HT1080 (cell line): ENCODE results near the gene MPZL1. TPM values are rescaled to one million over a fixed set of nuclear protein-coding genes. Genes with fewer than 3 reads are reported as not detected.
A peak's percentile ranks its signal among the peaks of the same experiment; 100 is the strongest.

Source experiments
- DNase-seq: peaks from one replicate; pipeline ENCODE4 v3.0.0-alpha.2; 2015; ENCODE audit warnings: low read depth
- total RNA-seq: library from RNA; depleted of rRNA; stranded (reverse); fragments of >200 nt; shearing (Covaris generic); gene quantifications from 2 replicates; pipeline ENCODE4 v1.2.3, GENCODE V29; 2014

Gene MPZL1
- total RNA-seq, 1 experiment from 2014 or later = 70.0 TPM

DNA sequence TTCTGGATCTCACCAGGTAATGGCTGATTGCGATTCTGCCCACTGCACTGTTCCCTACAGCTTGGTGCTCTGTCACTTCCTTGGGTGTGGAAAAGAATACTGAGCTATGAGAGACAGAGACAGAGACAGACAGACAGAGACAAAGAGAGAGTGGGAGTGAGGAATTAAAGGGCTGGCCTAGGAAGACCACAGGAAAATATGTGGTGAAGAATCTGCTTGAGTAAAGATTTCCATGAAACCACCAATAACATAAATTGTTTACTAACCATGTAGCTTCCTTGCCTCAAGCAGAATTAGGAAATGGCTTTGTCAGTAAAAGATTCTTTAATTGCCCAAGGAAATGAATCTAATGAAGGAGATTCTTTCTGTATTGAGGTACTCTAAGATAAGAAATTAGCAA lies 54.4 kb downstream of the MPZL1 start:
- DNase-seq = no peak

DNA sequence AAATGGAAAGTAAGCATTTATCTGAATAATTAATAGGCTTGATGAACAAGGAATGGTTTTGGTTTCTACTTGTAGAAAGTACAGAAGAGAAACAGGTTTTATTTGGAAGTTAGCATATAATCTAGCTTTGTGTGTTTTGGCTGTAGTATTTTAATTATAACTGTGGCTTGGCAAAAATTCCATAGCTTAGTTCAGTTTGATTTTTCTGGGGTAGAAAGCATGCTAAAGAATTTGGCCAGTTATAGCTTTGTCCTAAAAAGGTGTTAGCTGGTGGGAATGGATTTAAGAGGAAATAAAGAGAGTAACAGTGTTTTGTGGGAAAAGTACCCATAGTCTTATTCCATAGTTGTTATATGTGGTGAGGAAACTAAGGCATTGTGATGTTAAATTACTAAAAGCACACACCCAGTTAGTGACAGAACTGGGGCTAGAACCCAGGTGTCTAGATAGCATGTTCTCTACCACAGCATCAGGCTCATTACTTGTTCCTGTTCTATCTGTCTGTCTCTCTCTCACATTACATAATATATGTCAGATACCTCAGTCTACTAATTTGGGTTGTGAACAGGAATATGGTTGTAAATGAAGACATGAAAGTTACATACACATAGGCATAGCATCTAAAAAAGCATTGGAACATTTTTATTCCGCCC lies 55.0 kb downstream of the MPZL1 start:
- DNase-seq = no peak

DNA sequence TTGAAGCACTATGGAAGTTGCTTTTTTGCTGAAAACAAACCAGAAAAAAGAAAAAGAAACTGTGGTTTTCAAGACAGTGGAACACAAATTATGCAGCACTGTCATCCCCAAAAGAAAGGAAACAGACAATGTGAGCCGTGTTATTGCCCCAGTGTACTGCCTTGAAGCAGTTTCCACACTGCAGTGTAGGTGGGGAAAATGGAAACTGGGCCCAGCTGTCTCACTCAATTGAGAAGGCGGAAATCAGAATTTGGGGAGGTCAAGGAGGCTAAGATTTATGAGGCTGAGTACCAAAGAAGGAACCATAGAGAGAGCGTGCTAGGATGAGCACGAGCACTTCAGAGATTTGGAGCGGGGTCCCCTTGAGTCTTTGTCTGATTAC lies 55.5 kb downstream of the MPZL1 start:
- no peak for DNase-seq

DNA sequence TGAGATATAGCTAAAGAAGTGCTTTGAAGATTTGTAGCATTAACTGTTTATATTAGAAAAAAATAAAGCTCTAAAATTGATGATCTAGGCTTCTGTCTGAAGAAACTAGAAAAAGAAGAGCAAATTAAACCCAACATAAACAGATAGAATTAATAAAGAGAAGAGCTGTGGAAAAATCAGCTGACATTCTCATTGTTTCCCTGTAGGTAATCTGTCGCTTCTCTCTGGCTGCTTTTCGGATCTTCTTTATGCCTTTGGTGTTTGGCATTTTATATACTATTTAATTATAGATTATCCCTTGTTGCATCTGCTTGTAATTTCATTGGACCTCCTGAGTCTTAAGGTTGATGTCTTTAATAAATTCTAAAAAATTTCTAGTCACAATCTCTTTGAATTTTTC lies 59.8 kb downstream of the MPZL1 start:
- DNase-seq = no peak

DNA sequence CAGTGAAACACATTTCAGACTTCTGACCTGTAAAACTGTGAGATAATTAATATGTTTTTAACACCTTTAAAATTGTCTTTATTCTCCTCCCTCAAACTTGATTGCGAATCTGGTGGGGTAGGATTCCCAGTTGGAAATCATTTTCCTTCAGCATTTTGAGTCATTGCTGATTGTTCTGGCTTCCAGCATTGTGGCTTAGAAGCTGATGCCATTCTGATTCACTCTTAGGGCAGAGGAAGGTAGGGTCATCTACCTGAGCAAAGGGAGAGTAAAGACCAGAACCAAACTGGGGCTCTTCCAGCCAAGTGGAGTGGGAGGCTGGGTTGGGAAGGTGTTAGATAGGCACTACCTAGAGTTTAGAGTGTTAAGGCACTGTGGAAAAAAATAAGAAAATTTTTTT lies 61.2 kb downstream of the MPZL1 start:
- no peak for DNase-seq

DNA sequence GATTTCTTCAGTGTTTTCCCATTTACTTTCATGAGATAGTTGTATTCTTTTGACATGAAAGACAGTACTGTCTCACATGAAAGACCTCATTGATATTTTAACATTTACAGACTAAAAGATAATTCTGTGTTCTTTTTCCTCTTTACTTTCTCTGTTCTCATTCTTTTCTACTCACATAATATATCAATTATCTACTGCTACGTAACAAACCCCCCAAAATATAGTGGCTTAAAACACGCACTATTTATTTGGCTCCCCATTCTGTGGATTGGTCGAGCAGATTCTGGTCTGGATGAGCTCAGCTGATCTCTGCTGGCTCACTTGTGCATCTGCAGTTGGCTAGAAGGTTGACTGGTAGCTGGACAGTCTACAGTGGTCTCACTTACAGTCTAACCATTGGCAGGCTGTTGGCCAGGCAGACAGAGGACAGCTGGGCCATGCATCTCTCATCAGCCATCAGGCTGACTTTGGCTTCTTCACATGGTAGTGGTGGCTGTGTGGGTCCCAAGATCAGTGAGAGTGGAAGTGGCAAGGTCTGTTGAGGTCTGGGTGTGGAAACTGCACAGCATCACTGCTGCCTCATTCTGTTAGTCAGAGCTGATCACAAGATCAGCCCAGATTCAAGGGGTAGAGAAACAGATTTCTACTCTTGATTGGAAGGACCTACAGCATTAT lies 63.2 kb downstream of the MPZL1 start:
- DNase-seq = no peak

DNA sequence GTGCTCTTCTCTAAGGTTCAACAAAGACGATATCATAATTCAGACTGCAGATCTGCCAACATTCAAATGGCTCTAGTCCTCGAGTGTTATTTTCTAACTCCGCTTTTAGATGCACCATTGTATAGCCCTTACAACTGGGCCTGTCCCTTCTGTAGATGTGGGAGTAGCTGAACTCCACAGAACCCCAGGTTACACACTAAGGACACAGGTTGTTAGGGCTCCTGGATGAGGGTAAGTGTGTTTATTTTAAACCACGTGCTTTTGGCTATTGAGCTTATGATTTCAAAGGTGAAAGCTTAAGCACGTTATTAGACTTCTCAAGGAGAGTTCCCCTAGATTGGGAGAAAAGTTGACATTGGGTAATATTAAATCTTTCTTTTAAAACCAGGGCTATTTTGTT lies 64.7 kb downstream of the MPZL1 start:
- no peak for DNase-seq

DNA sequence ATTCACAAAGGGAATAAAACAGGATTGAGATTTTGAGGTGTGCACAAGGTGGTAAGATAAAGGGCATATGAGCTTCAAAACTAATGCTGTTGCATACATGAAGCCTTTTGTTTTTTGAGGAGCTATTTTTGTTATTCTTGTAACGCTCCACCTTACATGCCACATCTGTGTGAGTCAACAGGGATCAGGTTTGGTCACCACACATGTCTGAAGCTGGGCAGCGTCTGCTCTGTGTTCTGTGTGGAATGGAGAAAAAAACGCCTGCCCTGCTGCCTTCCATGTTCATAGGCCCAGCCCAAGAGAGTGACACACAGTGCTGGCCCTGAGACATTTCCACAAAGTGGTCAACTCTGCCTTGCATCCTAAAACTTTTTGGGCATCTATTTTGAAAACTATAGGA lies 67.7 kb downstream of the MPZL1 start:
- peak; percentile 59 for DNase-seq

DNA sequence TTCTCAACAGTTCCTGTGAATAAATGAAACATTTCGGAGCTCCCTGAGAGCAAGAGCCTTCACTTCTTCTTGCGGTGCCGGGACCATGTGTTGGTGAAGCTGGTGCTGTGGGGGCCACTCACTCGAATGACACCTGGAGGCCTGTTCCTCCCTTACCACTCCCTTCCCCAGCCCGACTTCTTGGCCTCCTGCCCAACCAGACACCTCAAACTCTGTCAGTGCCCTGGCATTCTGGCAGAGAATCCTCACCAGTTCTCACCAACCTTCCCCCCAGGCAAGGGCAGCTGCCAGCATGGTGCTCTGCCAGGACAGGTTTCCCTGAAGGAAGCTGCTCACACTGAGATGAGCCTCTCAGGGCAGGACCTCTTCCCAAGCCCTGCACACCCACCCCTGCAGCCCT lies 68.3 kb downstream of the MPZL1 start:
- DNase-seq = no peak

DNA sequence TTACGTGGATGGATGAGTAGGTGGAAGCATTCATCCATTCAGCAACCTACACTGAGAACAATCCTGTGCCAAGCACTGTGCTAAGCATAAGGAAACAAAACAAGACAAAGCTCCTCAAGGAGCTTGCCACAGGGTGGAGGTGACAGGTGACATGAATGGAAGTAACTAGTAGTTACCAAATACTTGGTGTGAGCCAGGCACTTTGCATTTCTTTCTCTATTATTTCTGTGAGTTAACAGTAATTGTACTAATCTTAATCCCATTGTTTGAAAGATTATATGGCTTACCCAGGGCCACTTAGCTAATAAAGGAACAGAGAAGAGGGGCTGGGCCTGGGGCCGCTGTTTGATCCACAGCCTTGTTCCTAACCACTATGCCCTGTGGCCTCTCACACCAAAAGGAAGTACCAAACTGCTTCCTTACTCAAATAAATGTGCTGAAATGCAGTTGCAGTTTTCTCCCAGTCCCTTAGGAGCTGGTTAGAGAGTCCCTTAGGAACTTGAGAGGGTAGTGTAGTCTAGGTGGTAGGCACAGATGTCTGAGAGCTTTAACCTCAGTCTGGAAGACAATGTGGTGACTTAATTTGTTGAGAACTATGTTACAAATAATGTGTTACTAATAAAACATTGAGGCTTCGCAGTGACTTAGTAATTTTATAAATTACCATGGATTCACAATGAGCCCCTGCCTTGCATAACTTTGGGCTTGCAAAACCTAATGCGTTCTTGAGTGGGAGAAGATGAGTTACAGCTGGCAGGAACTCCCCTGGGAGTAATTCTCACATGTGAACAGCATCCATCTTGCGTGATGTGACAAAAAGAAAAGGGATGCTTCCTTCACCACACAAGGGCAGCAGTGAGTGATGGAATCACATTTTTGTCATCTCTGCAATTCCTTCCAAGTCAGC lies 69.8 kb downstream of the MPZL1 start:
- DNase-seq = no peak

DNA sequence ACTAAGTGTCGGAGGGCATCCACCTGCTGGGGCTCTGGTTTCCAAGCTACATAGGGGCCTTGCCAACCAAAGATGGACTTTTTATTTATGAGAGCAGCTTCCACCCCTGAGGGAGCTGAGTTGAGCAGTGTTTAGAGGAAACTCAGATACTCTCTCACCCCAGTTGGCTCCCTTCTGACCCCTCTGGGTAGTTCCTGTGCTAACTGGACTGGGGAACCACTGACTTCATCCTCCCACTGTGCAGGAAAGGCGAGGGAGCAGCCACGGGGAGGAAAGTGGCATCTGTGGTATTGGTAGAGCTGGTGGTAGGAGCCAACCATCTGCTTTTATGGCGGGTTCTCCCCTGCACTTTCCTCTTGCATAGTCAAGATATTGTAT lies 70.4 kb downstream of the MPZL1 start:
- no peak for DNase-seq

DNA sequence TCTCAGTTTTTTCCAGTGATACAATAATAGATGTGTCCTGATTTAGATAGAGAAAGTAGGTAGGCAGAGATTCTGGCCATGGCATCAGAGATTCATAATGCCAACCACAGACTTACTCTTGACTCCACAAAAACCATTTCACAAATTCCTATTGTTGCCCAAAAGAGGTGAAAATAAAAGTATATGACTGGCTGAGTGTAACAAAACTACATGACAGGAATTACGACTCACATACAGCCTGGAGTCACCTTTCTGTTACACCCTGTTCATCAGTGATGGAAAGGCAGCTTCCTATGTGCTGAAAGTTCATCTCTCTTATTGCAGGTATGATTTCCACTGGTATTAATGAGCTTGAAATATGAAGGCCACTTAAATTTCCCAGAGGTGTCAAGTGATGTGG lies 72.3 kb downstream of the MPZL1 start:
- DNase-seq = no peak

DNA sequence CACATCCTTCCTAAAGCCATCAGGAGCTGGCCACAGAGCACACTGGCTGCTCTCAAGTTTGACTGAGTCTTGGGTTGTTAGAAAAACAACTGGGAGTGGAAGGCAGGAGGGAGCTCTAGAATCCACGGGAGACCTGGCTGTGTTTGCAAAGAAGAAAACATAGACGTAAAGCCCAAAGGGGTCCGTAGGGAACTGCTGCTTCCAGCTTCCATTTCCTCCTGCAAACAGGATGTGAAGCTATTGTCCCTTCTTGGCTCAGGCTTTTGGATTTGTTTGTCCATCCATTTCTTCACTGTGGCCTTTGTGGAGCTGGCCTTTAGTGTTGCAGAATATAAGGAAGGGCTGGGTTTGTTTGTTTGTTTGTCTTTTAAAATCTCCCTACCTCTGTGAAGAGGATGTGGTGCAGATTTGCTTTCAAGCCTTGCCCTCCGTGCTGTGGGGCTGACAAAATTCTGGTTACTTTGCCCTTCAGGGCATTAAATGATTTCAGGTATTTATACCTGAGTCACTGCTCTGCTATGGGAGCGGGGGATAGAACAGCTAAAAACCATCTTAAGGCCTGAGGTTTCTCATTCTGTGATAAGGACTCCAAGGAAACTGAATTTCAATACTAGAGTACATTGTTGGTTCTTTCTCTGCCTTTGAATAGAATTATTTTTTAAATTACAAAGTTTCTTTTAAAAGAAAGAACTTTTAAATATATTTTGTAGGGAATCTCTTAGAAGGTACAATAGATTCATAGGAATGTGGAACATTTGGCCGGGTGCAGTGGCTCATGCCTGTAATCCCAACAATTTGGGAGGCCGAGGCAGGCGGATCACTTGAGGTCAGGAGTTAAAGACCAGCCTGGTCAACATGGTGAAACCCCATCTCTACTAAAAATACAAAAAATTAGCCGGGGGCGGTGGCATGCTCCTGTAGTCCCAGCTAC lies 74.3 kb downstream of the MPZL1 start:
- no peak for DNase-seq

DNA sequence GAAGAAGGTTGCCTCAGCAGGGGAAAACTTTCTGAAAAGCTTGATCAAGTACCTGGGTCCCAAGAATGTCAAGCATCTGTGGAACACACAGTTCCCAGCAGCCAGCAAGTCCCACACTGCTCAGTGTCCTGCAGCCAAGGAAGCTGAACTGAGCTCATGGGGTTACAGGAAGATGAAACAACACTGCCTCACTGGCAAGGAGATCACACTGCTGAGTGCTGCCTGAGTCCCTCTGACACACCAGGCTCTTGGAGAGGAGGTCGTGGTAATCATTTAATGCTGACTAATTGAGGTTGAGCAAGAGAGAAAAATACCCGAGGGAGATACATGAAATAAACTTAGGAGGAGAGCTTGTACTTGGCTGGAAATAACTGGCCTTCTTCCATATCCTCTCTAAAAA lies 75.2 kb downstream of the MPZL1 start:
- DNase-seq = peak; percentile 95

DNA sequence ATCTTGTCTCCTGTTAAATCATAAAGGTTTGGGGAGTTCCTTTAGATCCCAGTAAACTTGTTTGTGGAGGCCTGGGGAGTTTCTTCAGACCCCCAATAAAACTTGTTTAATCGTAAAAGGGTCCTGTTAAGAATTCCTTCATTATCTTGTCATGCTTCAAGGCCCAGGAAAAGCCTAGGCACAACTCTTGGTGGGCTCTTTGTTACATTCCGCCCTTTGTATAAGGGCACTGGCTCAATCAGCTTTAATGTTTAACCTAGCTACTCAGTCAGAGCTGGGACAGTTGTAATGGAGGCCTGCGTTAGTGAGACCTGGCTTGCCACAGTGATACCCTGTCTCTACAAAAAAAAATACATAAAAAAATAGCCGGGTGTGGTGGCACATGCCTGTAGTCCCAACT lies 77.2 kb downstream of the MPZL1 start:
- no peak for DNase-seq

DNA sequence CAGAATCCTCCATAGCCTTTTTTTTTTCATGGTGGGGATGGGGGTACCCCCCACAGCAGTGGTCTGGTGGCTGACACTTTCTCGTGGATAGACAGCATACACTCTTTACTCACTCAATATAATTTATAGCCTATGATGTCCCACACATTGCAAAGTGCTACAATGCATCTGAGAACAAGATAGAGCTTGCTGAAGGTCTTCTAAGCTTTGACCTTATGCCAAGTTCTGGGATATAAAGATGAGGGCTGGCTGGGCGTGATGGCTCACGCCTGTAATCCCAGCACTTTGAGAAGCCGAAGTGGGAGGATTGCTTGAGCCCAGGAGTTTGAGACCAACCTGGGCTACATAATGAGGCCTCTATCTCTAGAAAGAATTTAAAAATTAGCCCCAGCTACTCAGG lies 78.0 kb downstream of the MPZL1 start:
- no peak for DNase-seq

DNA sequence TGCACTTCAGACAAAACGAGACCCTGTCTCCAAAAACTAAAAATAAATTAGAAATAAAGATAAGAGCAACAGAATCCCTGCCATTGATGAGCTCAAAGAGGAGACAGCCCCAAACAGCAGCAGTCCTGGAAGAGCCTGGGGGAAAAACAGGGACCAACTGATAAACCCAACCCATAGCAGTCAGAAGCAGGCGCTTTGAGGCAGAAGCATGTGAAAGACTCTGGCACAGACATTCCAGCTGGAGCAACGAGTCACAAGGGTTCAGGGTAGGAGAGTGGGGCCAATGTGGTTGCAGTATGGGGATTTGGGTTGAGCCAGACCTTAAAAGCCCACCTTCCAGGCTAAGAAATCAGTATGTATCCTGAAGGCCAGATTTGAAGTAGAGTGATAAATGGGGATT lies 78.5 kb downstream of the MPZL1 start:
- no peak for DNase-seq

DNA sequence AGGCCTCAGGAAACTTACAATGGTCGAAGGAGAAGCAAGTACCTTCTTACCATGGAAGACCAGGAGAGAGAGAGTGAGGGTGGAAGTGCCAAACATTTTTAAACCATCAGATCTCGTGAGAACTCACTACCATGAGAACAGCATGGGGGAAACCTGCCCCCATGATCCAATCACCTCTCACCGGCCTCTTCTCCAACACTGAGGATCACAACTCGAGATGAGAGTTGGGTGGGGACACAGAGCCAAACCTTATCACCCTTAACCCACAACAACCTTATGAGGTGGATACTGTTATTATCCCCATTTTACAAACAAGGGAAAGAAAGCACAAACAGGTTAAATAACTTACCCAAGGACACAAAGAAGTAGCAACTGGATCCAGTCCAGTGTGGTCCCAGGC lies 80.5 kb downstream of the MPZL1 start:
- DNase-seq = no peak

DNA sequence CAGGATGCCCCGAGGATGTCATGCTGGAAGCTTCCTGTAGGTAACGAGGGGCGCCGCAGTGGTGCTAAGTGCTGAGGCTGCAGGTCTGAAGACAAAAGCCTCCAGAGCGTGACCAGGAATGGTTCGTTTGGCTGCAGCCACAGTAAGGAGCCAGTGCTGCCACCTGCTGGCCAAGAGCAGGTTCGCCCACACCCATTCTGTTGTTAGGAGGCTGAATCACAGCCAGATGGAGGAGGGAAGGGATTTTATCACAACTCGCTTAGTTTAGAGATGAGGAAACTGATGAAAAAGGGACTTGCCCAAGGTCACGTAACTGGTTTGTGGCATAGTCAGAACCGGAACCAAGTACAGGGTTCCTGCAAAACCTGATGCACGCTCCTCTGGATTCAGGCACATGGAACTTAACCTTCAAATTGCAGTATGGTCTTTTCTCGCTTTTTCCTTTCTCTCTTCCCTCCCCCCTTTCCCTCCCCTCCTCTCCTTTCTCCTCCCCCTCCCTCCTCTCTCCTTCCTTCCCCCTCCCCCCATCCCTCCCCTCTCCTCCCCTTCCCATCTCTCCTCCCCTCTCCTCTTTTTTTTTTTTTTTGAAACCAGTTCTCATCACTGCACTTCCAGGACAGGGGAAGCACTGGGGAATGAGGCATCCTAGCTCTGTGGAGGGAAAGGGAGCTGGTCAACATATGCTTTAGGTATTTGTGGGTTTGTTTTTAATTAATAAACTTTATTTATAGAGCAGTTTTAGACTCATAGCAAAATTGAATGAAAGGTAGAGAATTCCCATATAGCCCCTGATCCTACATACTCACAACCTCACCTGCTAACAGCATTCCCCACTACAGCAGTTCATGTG lies 81.8 kb downstream of the MPZL1 start:
- peak; percentile 95 for DNase-seq

DNA sequence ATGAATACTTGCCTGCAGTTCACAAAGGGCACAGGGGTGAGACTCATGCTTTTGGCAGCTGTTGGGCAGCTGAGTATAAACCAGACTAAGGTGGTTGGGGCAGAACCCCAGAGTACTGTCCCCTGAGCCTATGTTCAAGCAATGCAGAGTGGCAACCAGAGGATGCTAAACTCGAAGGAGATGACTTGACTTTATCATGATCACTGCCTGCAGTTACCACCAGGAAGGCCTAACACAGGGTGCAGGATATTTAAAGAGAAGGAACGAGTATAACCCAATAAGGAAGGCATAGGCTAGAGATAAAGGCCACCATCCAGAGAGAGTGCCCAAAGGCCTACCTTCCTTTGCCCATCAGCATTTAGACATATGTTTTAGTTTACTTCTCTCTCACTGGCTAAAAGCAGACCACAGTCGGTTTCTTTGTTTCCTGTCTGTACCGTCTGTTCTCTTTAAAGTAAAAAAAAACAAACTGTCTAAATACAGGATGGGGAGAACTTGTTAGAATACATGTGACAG lies 83.3 kb downstream of the MPZL1 start:
- DNase-seq = no peak
